SK-N-SH (cell line): Measurements from ENCODE around the gene TMPRSS11B.

Experiments
- CTCF ChIP-seq: fragments of 200-600 bp; sonication (generic); IDR thresholded peaks from 2 replicates; pipeline ENCODE4 v1.6.1; 2017; ENCODE audit warnings: antibody characterized with exemption, mild to moderate bottlenecking, moderate library complexity
- MAX ChIP-seq: IDR thresholded peaks from 2 replicates; pipeline ENCODE4 v1.4.0; 2012; ENCODE audit warnings: low read depth
- NRF1 ChIP-seq: IDR thresholded peaks from 2 replicates; pipeline ENCODE4 v1.6.1; 2012; ENCODE audit warnings: low read depth, mild to moderate bottlenecking, low read length
- TCF12 ChIP-seq: IDR thresholded peaks from 2 replicates; pipeline ENCODE4 v1.4.0; 2012

- TF ChIP-seq TCF12 (no peak), CTCF (no peak), NRF1 (no peak), MAX (no peak)
These were observed 42.9 kb upstream of the TMPRSS11B start for GRCh38 chr4:68288393-68288740.
